Smooth muscle cell (in vitro differentiated cells): Measurements from ENCODE around the gene FAM193A. TPM values are rescaled to one million over a fixed set of nuclear protein-coding genes. Genes with fewer than 3 reads are reported as not detected.

Experiments
- DNase-seq: peaks from one replicate; lab custom pipeline; 2025; ENCODE audit not compliant: unreplicated experiment; lab: John Stamatoyannopoulos, UW
- H2AFZ ChIP-seq: fragments of 200-600 bp; sonication (generic); 2 replicates; pipeline ENCODE4 v1.6.0; 2016; ENCODE audit warnings: antibody characterized with exemption, low read depth, mild to moderate bottlenecking
- H3F3A ChIP-seq: fragments of 200-600 bp; sonication (generic); 2 replicates; pipeline ENCODE4 v1.6.0; 2017; ENCODE audit warnings: antibody characterized with exemption, low read depth
- H3K27ac ChIP-seq: fragments of 200-600 bp; sonication (generic); 2 replicates; pipeline ENCODE4 v1.5.1; 2016; ENCODE audit warnings: low read depth, mild to moderate bottlenecking
- H3K27me3 ChIP-seq: fragments of 200-600 bp; sonication (generic); 2 replicates; pipeline ENCODE4 v1.6.1; 2016; ENCODE audit warnings: low read depth, mild to moderate bottlenecking
- H3K36me3 ChIP-seq: fragments of 200-600 bp; sonication (generic); 2 replicates; pipeline ENCODE4 v1.5.1; 2016; ENCODE audit warnings: low read depth
- H3K4me1 ChIP-seq: fragments of 200-600 bp; sonication (generic); 2 replicates; pipeline ENCODE4 v1.5.1; 2016; ENCODE audit warnings: low read depth
- H3K4me2 ChIP-seq: fragments of 200-600 bp; sonication (generic); 2 replicates; pipeline ENCODE4 v1.6.0; 2016; ENCODE audit warnings: mild to moderate bottlenecking
- H3K4me3 ChIP-seq: fragments of 200-600 bp; sonication (generic); 2 replicates; pipeline ENCODE4 v1.5.1; 2016; ENCODE audit warnings: mild to moderate bottlenecking
- H3K79me2 ChIP-seq: fragments of 200-600 bp; sonication (generic); 2 replicates; pipeline ENCODE4 v1.6.0; 2016; ENCODE audit warnings: low read depth, mild to moderate bottlenecking
- H3K9ac ChIP-seq: fragments of 200-600 bp; sonication (generic); 2 replicates; pipeline ENCODE4 v1.6.0; 2016; ENCODE audit warnings: low read depth
- H3K9me3 ChIP-seq: fragments of 200-600 bp; sonication (generic); replicated peaks from 2 replicates; pipeline ENCODE4 v1.5.1; 2016; ENCODE audit warnings: low read depth
- H4K20me1 ChIP-seq: fragments of 200-600 bp; sonication (generic); 2 replicates; pipeline ENCODE4 v1.6.0; 2016; ENCODE audit warnings: low read depth
- WGBS: methylation state at CpG from one replicate; pipeline ENCODE4 v1.1.7; 2016; ENCODE audit warnings: low lambda C conversion rate; 5-methylcytosine and 5-hydroxymethylcytosine counted together
- polyA plus RNA-seq: library from polyadenylated mRNA; unstranded; fragments of >200 nt; fragmentation: Nextera tagmentation; extraction: Ambion mirVana; gene quantifications from 2 replicates; pipeline ENCODE4 v1.2.1, GENCODE V29; 2016
- total RNA-seq: library from RNA; depleted of rRNA; stranded (reverse); fragments of >200 nt; gene quantifications from 2 replicates; pipeline ENCODE4 v1.2.3, GENCODE V29; 2014
- TF ChIP-seq, protein P1 (sequence below): fragments of 200-600 bp; sonication (generic); IDR thresholded peaks from 2 replicates; pipeline ENCODE4 v1.5.1; 2017; ENCODE audit warnings: borderline replicate concordance, mild to moderate bottlenecking, antibody characterized with exemption; ENCODE audit not compliant: insufficient read depth, poor library complexity, severe bottlenecking

Gene FAM193A
- total and polyA plus RNA-seq, 2 experiments from 2014 or later = 8.3 to 12.2 TPM

DNA sequence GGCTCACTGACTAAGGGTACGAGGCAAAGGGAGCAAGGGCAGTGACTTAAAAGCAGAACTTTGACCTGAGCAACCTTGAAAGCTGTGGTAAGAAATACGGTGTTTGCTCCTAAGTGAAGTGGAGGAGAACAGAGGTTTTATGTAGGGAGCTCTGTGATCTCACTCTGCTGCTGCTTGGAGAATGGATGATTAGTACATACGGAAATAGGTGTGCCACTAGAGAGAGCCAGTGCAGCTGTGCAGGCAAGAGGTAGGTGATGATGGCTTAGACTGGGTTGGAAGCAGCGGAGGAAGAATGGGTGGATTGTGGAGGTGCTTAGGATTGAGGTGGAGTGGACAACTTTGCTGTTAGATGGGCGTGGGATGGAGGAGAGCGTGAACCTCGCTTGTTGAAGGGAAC, 85.0 kb downstream of the FAM193A start:
- H3K4me1 ChIP-seq = peaks cover 15% of the 10 kb centered on the region
- no peaks in the 10 kb centered on the region for H3F3A ChIP-seq
- H3K9me3 ChIP-seq = no peaks in the 10 kb centered on the region
- H3K27ac ChIP-seq = no peak overlapping the region
- no peak overlapping the region for H2AFZ ChIP-seq
- 96% methylated on average over 7 of the region's 7 CpGs for WGBS
- TF ChIP-seq, protein P1, sequence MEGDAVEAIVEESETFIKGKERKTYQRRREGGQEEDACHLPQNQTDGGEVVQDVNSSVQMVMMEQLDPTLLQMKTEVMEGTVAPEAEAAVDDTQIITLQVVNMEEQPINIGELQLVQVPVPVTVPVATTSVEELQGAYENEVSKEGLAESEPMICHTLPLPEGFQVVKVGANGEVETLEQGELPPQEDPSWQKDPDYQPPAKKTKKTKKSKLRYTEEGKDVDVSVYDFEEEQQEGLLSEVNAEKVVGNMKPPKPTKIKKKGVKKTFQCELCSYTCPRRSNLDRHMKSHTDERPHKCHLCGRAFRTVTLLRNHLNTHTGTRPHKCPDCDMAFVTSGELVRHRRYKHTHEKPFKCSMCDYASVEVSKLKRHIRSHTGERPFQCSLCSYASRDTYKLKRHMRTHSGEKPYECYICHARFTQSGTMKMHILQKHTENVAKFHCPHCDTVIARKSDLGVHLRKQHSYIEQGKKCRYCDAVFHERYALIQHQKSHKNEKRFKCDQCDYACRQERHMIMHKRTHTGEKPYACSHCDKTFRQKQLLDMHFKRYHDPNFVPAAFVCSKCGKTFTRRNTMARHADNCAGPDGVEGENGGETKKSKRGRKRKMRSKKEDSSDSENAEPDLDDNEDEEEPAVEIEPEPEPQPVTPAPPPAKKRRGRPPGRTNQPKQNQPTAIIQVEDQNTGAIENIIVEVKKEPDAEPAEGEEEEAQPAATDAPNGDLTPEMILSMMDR = no peak
- H3K36me3 ChIP-seq = no peaks in the 10 kb centered on the region
- H4K20me1 ChIP-seq = peaks cover 99% of the 10 kb centered on the region
- H3K4me2 ChIP-seq = no peak overlapping the region
- H3K27me3 ChIP-seq = no peaks in the 10 kb centered on the region
- peaks cover 87% of the 10 kb centered on the region for H3K79me2 ChIP-seq
- H3K9ac ChIP-seq = no peak overlapping the region
- no peak for DNase-seq
- H3K4me3 ChIP-seq = no peak overlapping the region

DNA sequence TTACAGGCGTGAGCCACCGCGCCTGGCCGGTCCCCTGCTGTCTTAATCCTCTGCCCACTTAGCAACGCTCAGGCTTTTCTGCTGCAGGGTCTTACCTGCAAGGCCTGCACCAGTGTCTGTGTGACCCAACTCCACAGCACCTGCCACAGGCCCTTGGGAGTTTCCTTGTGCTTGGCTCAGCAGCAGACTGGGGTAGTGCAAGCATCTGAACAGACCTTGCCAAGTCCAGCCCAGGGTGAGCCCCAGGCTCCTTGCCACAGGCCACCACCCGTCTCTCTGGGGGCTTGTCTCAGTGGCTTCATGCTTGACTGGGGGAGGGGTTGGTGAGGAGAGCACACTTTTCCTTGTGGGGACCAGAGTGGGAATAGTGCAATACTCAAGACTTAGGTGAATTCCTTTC, 87.0 kb downstream of the FAM193A start:
- peaks cover 93% of the 10 kb centered on the region for H4K20me1 ChIP-seq

DNA sequence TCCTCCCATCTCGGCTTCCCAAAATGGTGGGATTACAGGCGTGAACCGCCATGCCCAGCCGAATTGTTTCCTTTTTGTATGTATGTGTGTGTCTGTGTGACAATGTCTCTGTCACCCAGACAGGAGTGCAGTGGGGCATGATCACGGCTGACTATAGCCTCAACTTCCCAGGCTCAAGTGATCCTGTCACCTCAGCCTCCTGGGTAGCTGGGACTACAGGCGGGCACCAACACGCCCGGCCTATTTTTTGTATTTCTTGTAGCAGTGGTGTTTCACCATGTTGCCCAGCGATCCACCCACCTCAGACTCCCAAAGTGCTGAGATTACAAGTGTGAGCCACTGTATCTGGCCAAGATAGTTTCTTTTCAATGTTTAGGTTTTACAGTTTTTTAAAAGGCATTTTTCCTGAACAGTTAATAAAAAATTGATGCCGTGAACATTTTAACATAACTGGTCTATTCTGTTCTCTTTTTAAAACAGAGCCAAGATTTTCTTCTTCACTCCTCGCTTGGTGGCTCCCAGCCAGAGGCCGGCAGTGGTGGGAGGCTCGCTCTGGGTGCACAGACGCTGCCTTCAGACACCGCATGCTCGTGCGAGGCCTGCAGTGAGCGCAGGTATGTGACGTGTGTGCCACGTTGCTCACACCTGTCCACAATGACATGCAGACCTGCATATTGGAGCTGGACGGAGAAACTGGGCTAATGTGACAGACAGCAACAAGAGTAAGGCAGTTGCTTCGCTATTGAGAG, 88.5 kb downstream of the FAM193A start:
- Histone ChIP-seq H3K79me2 (peaks cover 61% of the 10 kb centered on the region), H4K20me1 (peaks cover 91% of the 10 kb centered on the region), H3K36me3 (peaks cover 7% of the 10 kb centered on the region)

More for the DNA sequence above, 87.0 kb downstream of the FAM193A start:
- Histone ChIP-seq H3K9me3 (no peaks in the 10 kb centered on the region), H3K27me3 (no peaks in the 10 kb centered on the region), H3F3A (no peaks in the 10 kb centered on the region), H3K27ac (no peak overlapping the region), H3K36me3 (no peaks in the 10 kb centered on the region), H3K4me2 (no peak overlapping the region), H3K4me1 (peaks cover 8% of the 10 kb centered on the region), H3K9ac (no peak overlapping the region), H3K79me2 (peaks cover 68% of the 10 kb centered on the region), H2AFZ (no peak overlapping the region), H3K4me3 (no peak overlapping the region)
- DNase-seq = no peak
- TF ChIP-seq, protein P1 = no peak
- 97% methylated on average over 6 of the region's 6 CpGs for WGBS

More for the DNA sequence above, 88.5 kb downstream of the FAM193A start:
- 93% methylated on average over 22 of the region's 22 CpGs for WGBS
- Histone ChIP-seq H3K4me1 (peaks cover 1% of the 10 kb centered on the region), H3K27me3 (no peaks in the 10 kb centered on the region), H3K9ac (no peak overlapping the region), H3K27ac (no peak overlapping the region), H3F3A (no peaks in the 10 kb centered on the region), H2AFZ (no peak overlapping the region), H3K4me2 (no peak overlapping the region), H3K4me3 (no peak overlapping the region), H3K9me3 (no peaks in the 10 kb centered on the region)
- TF ChIP-seq, protein P1 = no peak
- no peak for DNase-seq
